GM12801 (cell line): ENCODE results near the gene CLEC20A.

ENCODE experiments used
- TF ChIP-seq, protein P1 (sequence below): IDR thresholded peaks from one replicate; pipeline ENCODE4 v1.5.1; 2011; ENCODE audit warnings: control low read depth; ENCODE audit not compliant: insufficient read length; ENCODE audit errors: extremely low read depth

Gene CLEC20A

DNA sequence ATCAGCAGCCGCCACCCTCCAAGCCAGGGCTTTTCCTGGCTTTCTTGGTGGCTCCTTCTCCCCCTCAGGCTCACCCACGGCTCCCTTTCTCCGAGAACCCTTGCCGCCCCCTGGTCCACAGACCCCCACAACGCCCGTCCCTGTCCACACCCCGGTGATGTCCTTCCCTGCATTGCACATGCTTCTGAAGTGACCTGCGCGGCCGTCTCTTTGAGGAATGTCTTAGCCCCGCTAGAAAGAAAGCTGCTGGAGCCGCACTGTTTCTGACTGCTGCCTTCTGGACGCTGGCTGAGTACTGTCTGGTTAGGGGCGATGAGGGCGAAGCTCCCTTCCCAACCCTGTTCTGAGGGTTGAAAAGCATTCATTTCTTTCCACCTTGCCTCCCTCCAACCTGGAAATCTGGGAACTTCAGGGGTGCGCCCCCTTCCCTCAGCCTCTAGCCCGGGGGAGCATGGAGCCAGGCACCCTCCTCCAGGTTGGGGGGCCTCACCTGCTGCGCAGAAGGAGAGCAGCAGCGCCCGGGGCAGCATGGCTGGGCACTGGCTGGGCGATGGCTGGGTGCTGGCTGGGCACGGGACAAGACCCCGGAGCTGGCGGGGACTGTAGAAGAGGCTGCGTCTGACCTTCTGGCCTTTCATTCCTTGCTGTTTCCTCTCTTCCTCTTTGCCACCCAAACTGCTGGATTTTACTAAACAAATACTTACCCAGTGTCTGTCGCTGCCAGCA, at the start of gene CLEC20A:
Gene CLEC20A (minus strand): TSS at position 555 of the 726 bp plus-strand sequence. CDS start 25 bp downstream, at position 530.
- TF ChIP-seq, protein P1, sequence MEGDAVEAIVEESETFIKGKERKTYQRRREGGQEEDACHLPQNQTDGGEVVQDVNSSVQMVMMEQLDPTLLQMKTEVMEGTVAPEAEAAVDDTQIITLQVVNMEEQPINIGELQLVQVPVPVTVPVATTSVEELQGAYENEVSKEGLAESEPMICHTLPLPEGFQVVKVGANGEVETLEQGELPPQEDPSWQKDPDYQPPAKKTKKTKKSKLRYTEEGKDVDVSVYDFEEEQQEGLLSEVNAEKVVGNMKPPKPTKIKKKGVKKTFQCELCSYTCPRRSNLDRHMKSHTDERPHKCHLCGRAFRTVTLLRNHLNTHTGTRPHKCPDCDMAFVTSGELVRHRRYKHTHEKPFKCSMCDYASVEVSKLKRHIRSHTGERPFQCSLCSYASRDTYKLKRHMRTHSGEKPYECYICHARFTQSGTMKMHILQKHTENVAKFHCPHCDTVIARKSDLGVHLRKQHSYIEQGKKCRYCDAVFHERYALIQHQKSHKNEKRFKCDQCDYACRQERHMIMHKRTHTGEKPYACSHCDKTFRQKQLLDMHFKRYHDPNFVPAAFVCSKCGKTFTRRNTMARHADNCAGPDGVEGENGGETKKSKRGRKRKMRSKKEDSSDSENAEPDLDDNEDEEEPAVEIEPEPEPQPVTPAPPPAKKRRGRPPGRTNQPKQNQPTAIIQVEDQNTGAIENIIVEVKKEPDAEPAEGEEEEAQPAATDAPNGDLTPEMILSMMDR: no peak

DNA sequence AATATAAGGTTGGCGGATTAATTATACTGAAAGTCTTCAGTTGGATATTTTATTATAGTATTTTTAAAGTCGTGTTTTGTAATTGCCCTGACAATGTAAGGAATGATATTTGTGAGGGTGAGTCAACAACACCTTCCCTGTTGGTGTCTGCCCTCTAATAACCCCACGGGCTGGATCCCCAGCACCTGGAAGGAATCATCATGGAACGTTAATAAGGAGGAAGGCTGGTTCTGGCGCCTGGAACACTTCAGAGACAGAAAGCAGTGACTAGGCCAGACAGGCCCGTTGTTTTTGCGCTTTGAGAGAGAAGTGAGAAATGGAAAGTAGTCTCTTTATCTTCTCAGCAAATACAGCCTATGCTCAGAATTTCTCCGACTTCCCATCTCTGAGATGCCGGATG, 47.8 kb upstream of the CLEC20A start:
- TF ChIP-seq, protein P1: no peak

DNA sequence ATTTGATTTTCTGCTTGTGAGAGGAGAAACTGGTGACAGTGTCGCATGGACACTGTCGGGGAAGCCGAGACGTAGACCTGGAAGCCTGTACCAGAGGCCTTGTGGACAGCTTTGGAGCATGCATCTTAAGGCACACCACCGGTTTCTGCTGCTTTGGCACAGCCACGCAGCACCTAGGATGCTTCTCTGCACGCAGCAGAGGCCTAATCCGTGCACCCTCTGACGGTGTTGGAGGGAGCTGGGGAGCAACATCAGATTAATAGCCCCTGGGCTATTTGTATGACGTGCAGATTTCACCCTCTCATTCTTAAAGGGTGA, 46.5 kb upstream of the CLEC20A start:
- TF ChIP-seq, protein P1: no peak

DNA sequence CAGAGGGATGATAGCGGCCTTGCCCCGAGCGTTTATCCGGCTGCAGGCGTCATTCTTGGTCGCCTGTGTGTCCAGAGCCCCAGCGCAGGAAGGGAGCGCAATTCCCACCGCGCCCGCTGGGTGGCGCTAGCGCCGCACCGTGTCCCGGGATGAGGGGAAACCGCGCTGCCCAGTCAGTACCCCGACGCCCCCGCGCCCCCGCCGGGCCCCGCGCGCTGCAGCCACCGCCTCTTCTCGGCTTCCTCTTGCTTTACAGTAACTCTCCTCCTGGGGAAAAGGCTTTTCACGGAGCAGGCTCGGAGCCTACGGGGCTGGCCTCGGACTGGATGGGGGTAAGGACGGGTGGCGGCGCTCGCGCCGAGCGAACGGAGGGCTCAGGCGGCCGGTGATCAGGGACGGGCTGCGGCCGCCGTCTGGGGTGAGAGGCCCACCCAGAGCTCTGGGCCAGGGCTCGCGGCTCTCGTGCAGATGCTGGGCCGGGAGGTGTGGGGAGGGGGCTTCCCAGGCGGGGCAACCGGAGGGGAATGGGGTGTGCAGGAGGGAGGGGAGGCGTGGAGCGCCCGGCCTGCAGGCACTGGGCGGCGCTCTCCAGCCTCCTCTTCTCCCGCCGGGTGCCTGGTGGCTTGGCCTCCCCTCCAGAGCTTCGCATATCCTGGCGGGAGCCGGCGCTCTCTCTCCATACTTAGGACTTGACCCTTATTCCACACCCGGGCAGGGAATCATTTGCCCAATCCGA, 46.0 kb upstream of the CLEC20A start:
- TF ChIP-seq, protein P1: no peak

DNA sequence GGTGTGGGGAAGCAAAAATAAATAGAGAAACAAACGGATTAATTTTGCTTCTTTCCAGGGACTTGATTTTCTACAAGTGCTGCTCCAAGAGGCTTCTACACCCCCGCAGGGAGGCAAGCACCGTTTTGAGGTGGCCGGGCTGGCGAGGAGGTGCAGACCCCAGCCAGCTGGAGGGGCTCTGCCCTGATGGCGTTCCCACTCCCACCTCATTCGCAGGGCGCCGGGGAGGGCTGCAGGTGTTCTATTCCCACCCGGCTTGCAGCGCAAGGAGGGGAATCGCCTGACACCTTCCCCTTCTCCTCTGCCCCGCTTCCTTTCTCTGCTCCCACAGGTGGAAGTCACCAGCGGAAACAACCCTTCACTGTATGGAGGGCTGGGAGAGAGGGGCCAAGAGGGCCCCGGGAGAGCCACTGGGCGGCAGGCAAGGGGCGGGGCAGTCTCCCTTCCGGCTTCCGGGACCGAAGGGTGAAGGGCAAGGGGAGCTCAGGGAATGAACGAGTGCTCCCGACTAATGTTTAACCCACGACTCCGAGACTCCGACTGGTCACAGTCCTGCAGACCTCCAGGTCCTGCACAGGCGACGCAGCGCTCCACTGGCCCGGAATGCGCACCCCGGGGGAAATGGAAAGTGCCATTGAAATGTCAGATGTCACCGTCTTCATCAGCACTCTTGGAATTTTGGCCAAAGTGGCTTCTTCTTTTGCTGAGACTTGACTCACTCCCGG, 45.2 kb upstream of the CLEC20A start:
- TF ChIP-seq, protein P1: no peak

DNA sequence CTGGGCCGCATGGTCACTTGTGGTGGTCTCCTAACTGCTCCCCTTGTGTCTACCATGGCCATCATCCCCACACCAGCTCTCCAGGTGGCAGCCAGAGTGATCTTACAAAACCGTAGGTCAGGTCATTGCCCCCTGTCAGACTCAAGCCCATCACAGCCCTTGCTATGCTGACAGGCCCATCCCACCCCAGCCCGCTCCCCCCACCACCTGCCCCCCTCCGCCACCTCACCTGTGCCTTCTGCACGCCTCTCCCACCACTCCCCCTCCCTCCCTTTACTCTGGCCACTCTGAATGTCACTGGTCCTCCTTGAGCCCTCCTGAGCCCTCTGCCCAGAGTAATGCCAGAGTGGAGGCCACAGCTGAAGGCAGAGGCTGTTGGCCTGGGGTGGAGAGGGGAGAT, 44.6 kb upstream of the CLEC20A start:
- TF ChIP-seq, protein P1: no peak

DNA sequence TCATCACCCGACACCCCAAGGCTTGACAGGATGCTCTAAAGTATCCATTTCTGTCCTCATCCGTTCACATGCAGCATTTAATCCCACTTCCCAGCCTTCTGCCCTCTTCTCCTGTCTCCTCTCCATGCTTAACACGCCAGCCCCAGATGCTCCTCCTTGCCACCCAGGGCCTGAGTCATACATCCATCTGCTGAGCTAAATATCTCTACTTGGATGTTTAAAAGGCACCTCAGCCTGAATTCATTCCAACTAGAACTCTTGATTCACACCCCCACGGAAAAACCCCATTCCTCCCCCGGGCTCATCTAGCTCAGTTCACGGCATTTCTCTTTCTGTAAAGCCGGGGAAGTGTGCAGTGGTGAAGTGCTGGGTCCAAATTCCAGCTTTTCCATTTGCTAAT, 43.9 kb upstream of the CLEC20A start:
- TF ChIP-seq, protein P1: no peak
